KMS-11 (cell line): Measurements from ENCODE around the gene SPCS1.
A peak's percentile ranks its signal among the peaks of the same experiment; 100 is the strongest.

Experiments used
- H2AFZ ChIP-seq: fragments of 200-600 bp; sonication (generic); 2 replicates; pipeline ENCODE4 v1.6.1; 2016; ENCODE audit warnings: antibody characterized with exemption, mixed run types, low read depth
- H3K27ac ChIP-seq: fragments of 200-600 bp; sonication (generic); 2 replicates; pipeline ENCODE4 v1.6.1; 2016; ENCODE audit warnings: mild to moderate bottlenecking, mixed run types
- H3K27me3 ChIP-seq: fragments of 200-600 bp; sonication (generic); 2 replicates; pipeline ENCODE4 v1.6.1; 2017; ENCODE audit warnings: mild to moderate bottlenecking, low read depth, mixed run types, moderate library complexity; ENCODE audit not compliant: insufficient read depth
- H3K36me3 ChIP-seq: fragments of 200-600 bp; sonication (generic); 2 replicates; pipeline ENCODE4 v1.6.1; 2017; ENCODE audit warnings: mild to moderate bottlenecking, mixed run types; ENCODE audit not compliant: insufficient read depth
- H3K4me1 ChIP-seq: fragments of 200-600 bp; sonication (generic); 2 replicates; pipeline ENCODE4 v1.6.1; 2016; ENCODE audit warnings: mild to moderate bottlenecking, low read depth, mixed run types; ENCODE audit not compliant: poor library complexity, severe bottlenecking
- H3K4me2 ChIP-seq: fragments of 200-600 bp; sonication (generic); 2 replicates; pipeline ENCODE4 v1.7.0; 2016; ENCODE audit warnings: mild to moderate bottlenecking, mixed run types
- H3K4me3 ChIP-seq: fragments of 200-600 bp; sonication (generic); IDR thresholded peaks from 2 replicates; pipeline ENCODE4 v1.6.1; 2017; ENCODE audit warnings: low read depth, low read length, mixed read lengths; ENCODE audit not compliant: insufficient read depth
- H3K79me2 ChIP-seq: fragments of 200-600 bp; sonication (generic); 2 replicates; pipeline ENCODE4 v1.6.1; 2016; ENCODE audit warnings: low read depth, mixed run types; ENCODE audit not compliant: insufficient read depth
- H3K9ac ChIP-seq: fragments of 200-600 bp; sonication (generic); 2 replicates; pipeline ENCODE4 v1.6.1; 2016; ENCODE audit warnings: mild to moderate bottlenecking, mixed run types
- H4K20me1 ChIP-seq: fragments of 200-600 bp; sonication (generic); 2 replicates; pipeline ENCODE4 v1.6.1; 2016; ENCODE audit warnings: mild to moderate bottlenecking, mixed run types; ENCODE audit not compliant: insufficient read depth
- TF ChIP-seq, protein P1 (sequence below): fragments of 200-600 bp; sonication (generic); conservative IDR thresholded peaks from 2 replicates; pipeline ENCODE4 v1.6.1; 2017; ENCODE audit warnings: low read depth, mild to moderate bottlenecking, antibody characterized with exemption, low read length, moderate library complexity, mixed read lengths

Gene SPCS1

GRCh38 chr3:52730681-52731080 lies 24.8 kb downstream of the SPCS1 start:
- no peak overlapping the region for H3K4me3 ChIP-seq
- TF ChIP-seq, protein P1, sequence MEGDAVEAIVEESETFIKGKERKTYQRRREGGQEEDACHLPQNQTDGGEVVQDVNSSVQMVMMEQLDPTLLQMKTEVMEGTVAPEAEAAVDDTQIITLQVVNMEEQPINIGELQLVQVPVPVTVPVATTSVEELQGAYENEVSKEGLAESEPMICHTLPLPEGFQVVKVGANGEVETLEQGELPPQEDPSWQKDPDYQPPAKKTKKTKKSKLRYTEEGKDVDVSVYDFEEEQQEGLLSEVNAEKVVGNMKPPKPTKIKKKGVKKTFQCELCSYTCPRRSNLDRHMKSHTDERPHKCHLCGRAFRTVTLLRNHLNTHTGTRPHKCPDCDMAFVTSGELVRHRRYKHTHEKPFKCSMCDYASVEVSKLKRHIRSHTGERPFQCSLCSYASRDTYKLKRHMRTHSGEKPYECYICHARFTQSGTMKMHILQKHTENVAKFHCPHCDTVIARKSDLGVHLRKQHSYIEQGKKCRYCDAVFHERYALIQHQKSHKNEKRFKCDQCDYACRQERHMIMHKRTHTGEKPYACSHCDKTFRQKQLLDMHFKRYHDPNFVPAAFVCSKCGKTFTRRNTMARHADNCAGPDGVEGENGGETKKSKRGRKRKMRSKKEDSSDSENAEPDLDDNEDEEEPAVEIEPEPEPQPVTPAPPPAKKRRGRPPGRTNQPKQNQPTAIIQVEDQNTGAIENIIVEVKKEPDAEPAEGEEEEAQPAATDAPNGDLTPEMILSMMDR: no peak
- peak overlapping the region; percentile 42; the same call in 1 of the 2 replicates for H3K4me2 ChIP-seq
- H3K27me3 ChIP-seq: no peaks in the 10 kb centered on the region
- no peaks in the 10 kb centered on the region for H3K79me2 ChIP-seq
- H3K27ac ChIP-seq: peak overlapping the region; percentile 31; the same call in 1 of the 2 replicates
- no peak overlapping the region for H2AFZ ChIP-seq
- no peaks in the 10 kb centered on the region for H4K20me1 ChIP-seq
- no peaks in the 10 kb centered on the region for H3K36me3 ChIP-seq
- peaks cover 15% of the 10 kb centered on the region for H3K4me1 ChIP-seq
- no peak overlapping the region for H3K9ac ChIP-seq

DNA sequence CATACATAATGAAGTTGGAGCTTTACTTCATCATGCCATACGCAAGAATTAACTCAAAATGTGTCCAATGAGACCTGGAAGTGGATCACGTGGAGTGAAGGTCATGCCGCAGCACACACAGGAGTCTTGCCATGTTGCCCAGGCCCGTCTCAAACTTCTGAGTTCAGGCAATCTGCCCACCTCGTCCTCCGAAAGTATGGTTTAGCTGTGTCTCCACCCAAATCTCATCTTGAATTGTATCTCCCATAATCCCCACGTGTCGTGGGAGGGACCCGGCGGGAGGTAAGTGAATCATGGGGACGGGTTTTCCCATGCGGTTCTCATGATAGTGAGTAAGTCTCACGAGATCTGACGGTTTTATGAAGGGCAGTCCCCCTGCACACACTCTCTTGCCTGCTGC lies 25.7 kb downstream of the SPCS1 start:
- H4K20me1 ChIP-seq: no peaks in the 10 kb centered on the region
- no peak overlapping the region for H3K9ac ChIP-seq
- no peak overlapping the region for H3K27ac ChIP-seq
- H3K4me1 ChIP-seq: peaks cover 15% of the 10 kb centered on the region
- H3K4me2 ChIP-seq: no peak overlapping the region
- H3K36me3 ChIP-seq: no peaks in the 10 kb centered on the region
- TF ChIP-seq, protein P1: no peak
- H3K4me3 ChIP-seq: no peak overlapping the region
- H3K79me2 ChIP-seq: no peaks in the 10 kb centered on the region
- no peaks in the 10 kb centered on the region for H3K27me3 ChIP-seq
- no peak overlapping the region for H2AFZ ChIP-seq

DNA sequence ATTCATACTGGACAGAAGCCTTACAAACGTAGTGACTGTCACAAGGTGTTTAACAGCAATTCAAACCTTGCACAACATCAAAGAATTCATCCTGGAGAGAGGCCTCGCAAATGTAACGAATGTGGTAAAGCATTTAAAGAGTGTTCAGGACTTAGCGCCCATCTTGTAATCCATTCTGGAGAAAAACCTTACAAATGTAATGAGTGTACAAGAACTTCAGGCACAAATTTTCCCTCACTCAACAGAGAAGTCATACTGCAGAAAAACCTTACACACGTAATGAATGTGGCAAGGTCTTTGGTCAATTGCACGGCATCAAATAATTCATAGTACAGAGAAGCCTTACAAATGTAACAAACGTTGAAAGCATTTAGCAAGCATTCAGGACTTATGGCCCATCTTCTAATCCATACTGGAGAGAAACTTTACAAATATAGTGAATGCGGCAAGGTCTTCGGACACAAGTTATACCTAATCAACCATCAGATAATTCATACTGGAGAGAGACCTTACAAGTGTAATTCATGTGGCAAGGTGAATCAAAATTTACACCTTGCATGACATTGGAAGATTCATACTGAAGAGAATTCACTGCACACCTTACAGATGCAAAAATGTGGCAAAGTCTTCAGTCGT lies 27.5 kb downstream of the SPCS1 start:
- Histone ChIP-seq H3K36me3 (no peaks in the 10 kb centered on the region), H3K27ac (no peak overlapping the region), H3K27me3 (no peaks in the 10 kb centered on the region), H3K4me3 (no peak overlapping the region), H3K79me2 (no peaks in the 10 kb centered on the region), H2AFZ (no peak overlapping the region), H3K9ac (no peak overlapping the region), H3K4me2 (no peak overlapping the region), H3K4me1 (peaks cover 15% of the 10 kb centered on the region), H4K20me1 (no peaks in the 10 kb centered on the region)
- TF ChIP-seq, protein P1: no peak

DNA sequence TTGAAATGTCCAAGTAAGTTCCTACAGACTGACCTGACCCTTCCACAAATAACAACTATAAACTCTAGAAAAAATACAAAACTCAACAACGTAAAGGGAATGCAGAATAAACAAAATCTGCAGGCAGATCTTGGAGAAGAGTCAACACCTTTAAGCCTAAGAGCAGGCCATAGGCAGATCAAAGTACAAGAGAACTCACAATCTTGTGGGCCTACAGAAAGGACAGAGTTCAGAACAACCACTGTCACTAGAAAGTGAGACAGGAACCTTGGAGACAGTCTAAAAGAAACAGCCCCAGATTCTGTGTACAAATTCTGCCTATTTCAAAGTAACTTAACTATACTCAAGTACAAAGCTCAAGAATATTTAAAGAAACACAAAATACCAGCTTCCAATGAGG lies 33.8 kb downstream of the SPCS1 start:
- Histone ChIP-seq H3K79me2 (no peaks in the 10 kb centered on the region), H3K9ac (no peak overlapping the region), H3K36me3 (no peaks in the 10 kb centered on the region), H2AFZ (no peak overlapping the region), H3K27me3 (no peaks in the 10 kb centered on the region), H3K4me2 (no peak overlapping the region), H3K4me3 (no peak overlapping the region), H3K4me1 (no peaks in the 10 kb centered on the region), H4K20me1 (no peaks in the 10 kb centered on the region), H3K27ac (no peak overlapping the region)
- TF ChIP-seq, protein P1: no peak
